Calu3 (cell line): ENCODE results near the gene CHMP6. TPM values are rescaled to one million over a fixed set of nuclear protein-coding genes. Genes with fewer than 3 reads are reported as not detected.
"Not testable (repeated sequence)": the region's sequence is repeated elsewhere in the genome, so short reads cannot be mapped to it uniquely, and the experiment has no call there.

Source experiments
- BruUV-seq: library from RNA; stranded (reverse); fragments of 400-500 nt; replicated peaks from 2 replicates; lab custom pipeline; 2021; lab: Mats Ljungman, UMichigan
- CTCF ChIA-PET: fragments of 300-600 bp; sonication (Branson Sonifier 250); formaldehyde crosslinking; loops from one replicate; lab custom pipeline; 2022; ENCODE audit warnings: antibody characterized with exemption; lab: Charles Lee
- DNase-seq: peaks from one replicate; pipeline ENCODE4 v3.0.0; 2022
- H3K27ac Mint-ChIP-seq: one replicate; pipeline ENCODE4 v1.8.0; 2022; ENCODE audit warnings: mixed read lengths; ENCODE audit not compliant: unreplicated experiment
- H3K27me3 Mint-ChIP-seq: one replicate; pipeline ENCODE4 v1.8.0; 2022; ENCODE audit warnings: mixed read lengths; ENCODE audit not compliant: unreplicated experiment
- H3K36me3 Mint-ChIP-seq: one replicate; pipeline ENCODE4 v1.8.0; 2022; ENCODE audit warnings: mild to moderate bottlenecking, moderate library complexity, mixed read lengths; ENCODE audit not compliant: insufficient read depth, unreplicated experiment
- H3K4me1 Mint-ChIP-seq: one replicate; pipeline ENCODE4 v1.8.0; 2022; ENCODE audit warnings: mild to moderate bottlenecking, low read depth, mixed read lengths; ENCODE audit not compliant: unreplicated experiment
- H3K4me3 Mint-ChIP-seq: one replicate; pipeline ENCODE4 v1.8.0; 2022; ENCODE audit warnings: mild to moderate bottlenecking, low read depth, moderate library complexity, mixed read lengths; ENCODE audit not compliant: unreplicated experiment
- H3K9me3 Mint-ChIP-seq: one replicate; pipeline ENCODE4 v1.8.0; 2022; ENCODE audit warnings: low read depth, mixed read lengths; ENCODE audit not compliant: unreplicated experiment
- CTCF ChIP-seq: fragments of 200-600 bp; IDR thresholded peaks from one replicate; pipeline ENCODE4 v1.8.0; 2022; ENCODE audit warnings: antibody characterized with exemption; ENCODE audit not compliant: unreplicated experiment
- intact Hi-C: fragments of 100-400 bp; cut with micrococcal nuclease; formaldehyde crosslinking; loops from one replicate; pipeline ENCODE4 v1.10.0; 2022; ENCODE audit not compliant: unreplicated experiment
- total RNA-seq: library from RNA; stranded (reverse); gene quantifications from 2 replicates; pipeline ENCODE4 v1.2.3, GENCODE V29; 2022

CHMP6 gene
- total RNA-seq, 1 experiment from 2014 or later = 27.9 TPM

GRCh38 chr17:81029859-81030258 lies 38.2 kb downstream of the CHMP6 start:
- peaks cover 14% of the 10 kb centered on the region for H3K4me1 Mint-ChIP-seq
- H3K27ac Mint-ChIP-seq = no peak overlapping the region
- peaks cover 22% of the 10 kb centered on the region for H3K36me3 Mint-ChIP-seq
- no peak for TF ChIP-seq CTCF
- BruUV-seq = TSS peak; percentile 50
- CTCF ChIA-PET = no interaction called here
- H3K27me3 Mint-ChIP-seq = peaks cover 21% of the 10 kb centered on the region
- H3K4me3 Mint-ChIP-seq = no peak overlapping the region
- H3K9me3 Mint-ChIP-seq = peaks cover 3% of the 10 kb centered on the region
- DNase-seq = no peak
- intact Hi-C loops = no loop called here

- CTCF ChIA-PET, DNase-seq, H3K9me3 Mint-ChIP-seq, BruUV-seq, H3K4me3 Mint-ChIP-seq, H3K27ac Mint-ChIP-seq, intact Hi-C loops: not testable (repeated sequence)
- Mint-ChIP-seq H3K27me3 (peaks cover 21% of the 10 kb centered on the region), H3K4me1 (peaks cover 14% of the 10 kb centered on the region), H3K36me3 (peaks cover 27% of the 10 kb centered on the region)
Observed at GRCh38 chr17:81030312-81030711, 38.7 kb downstream of the CHMP6 start.

GRCh38 chr17:81030741-81031565 lies 39.3 kb downstream of the CHMP6 start:
- H3K9me3 Mint-ChIP-seq = peaks cover 3% of the 10 kb centered on the region
- H3K27me3 Mint-ChIP-seq = peaks cover 16% of the 10 kb centered on the region
- no peak overlapping the region for H3K4me3 Mint-ChIP-seq
- H3K27ac Mint-ChIP-seq = no peak overlapping the region
- DNase-seq = no peak
- intact Hi-C loops = no loop called here
- TF ChIP-seq CTCF = no peak
- CTCF ChIA-PET = no interaction called here
- peaks cover 14% of the 10 kb centered on the region for H3K4me1 Mint-ChIP-seq
- peaks cover 32% of the 10 kb centered on the region for H3K36me3 Mint-ChIP-seq
- BruUV-seq = no TSS peak

- no peak for TF ChIP-seq CTCF
- intact Hi-C loops = no loop called here
- Mint-ChIP-seq H3K27me3 (peaks cover 7% of the 10 kb centered on the region), H3K9me3 (peaks cover 2% of the 10 kb centered on the region), H3K27ac (no peak overlapping the region), H3K4me1 (peaks cover 23% of the 10 kb centered on the region), H3K4me3 (no peak overlapping the region), H3K36me3 (peaks cover 41% of the 10 kb centered on the region)
- DNase-seq = no peak
- CTCF ChIA-PET = interaction anchor here (0.7 kb wide), 1 partner anchor 40 kb away, joined by 4 read pairs; the partner anchor contains the start of gene CHMP6
- no TSS peak for BruUV-seq
Observed at GRCh38 chr17:81031566-81032550, 40.2 kb downstream of the CHMP6 start.
